ENCODE measurements around the gene TRPV5.

DNA sequence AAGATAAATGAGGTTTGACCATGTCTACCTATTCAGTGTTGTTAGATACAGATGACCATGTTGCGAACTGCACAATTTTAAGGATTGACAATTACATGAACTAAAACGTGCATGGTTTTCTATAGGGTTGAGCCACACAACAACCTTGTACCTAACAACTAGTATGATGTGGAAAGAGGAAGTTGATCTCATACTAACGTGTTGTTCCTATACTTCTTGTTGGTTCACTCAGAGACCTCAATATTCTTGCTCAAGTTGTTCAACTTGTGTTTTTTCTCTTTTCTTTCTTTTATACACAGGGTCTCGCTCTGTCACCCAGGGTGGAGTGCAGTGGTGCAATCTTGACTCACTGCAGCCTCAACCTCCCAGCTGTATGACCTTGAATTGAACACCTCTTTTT is 34.7 kb upstream of the TRPV5 start:
- no peak for TF ChIP-seq POLR2A (IDR thresholded peaks at IDR 0.05)
- TF ChIP-seq, protein P1, sequence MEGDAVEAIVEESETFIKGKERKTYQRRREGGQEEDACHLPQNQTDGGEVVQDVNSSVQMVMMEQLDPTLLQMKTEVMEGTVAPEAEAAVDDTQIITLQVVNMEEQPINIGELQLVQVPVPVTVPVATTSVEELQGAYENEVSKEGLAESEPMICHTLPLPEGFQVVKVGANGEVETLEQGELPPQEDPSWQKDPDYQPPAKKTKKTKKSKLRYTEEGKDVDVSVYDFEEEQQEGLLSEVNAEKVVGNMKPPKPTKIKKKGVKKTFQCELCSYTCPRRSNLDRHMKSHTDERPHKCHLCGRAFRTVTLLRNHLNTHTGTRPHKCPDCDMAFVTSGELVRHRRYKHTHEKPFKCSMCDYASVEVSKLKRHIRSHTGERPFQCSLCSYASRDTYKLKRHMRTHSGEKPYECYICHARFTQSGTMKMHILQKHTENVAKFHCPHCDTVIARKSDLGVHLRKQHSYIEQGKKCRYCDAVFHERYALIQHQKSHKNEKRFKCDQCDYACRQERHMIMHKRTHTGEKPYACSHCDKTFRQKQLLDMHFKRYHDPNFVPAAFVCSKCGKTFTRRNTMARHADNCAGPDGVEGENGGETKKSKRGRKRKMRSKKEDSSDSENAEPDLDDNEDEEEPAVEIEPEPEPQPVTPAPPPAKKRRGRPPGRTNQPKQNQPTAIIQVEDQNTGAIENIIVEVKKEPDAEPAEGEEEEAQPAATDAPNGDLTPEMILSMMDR (IDR thresholded peaks at IDR 0.05), result no peak
